Peyer's patch (tissue), 4 donors: ENCODE measurements around the gene CD302.

Source experiments
- CTCF ChIP-seq, 6 experiments: fragments of 450-650 bp in 4 of 6; fragments of 200-600 bp in 2 of 6; sonication (generic) in 1 of 6; IDR thresholded peaks; one replicate each; pipeline ENCODE4 v1.5.1; 2017 to 2019; ENCODE audit warnings: antibody characterized with exemption in 6 of 6, mild to moderate bottlenecking in 3 of 6, moderate library complexity in 1 of 6
- POLR2A ChIP-seq, 2 donors: fragments of 450-650 bp; IDR thresholded peaks; one replicate each; pipeline ENCODE4 v1.5.1; 2017; ENCODE audit warnings: antibody characterized with exemption in 2 of 2, mild to moderate bottlenecking in 2 of 2, moderate library complexity in 2 of 2

- no peak for TF ChIP-seq CTCF (IDR thresholded peaks at IDR 0.05)
- no peak for TF ChIP-seq POLR2A (IDR thresholded peaks at IDR 0.05)
These were observed 28.9 kb downstream of the CD302 start for GRCh38 chr2:159769147-159769546.
